H9 (cell line): ENCODE measurements around the gene IER5. TPM values are rescaled to one million over a fixed set of nuclear protein-coding genes. Genes with fewer than 3 reads are reported as not detected.

Experiments
- DNase-seq: peaks from one replicate; pipeline ENCODE4 v3.0.0-alpha.2; 2017
- H2AFZ ChIP-seq: one replicate; pipeline ENCODE4 v1.6.1; 2013; ENCODE audit warnings: mild to moderate bottlenecking, low read length, control low read depth, moderate library complexity
- H2AK5ac ChIP-seq: 2 replicates; pipeline ENCODE4 v1.6.1; 2013; ENCODE audit warnings: low read length, control low read depth, mixed read lengths; ENCODE audit not compliant: insufficient read length
- H2BK120ac ChIP-seq: one replicate; pipeline ENCODE4 v1.6.1; 2013; ENCODE audit warnings: low read depth, mild to moderate bottlenecking, low read length, control low read depth, inconsistent platforms; ENCODE audit not compliant: poor library complexity, severe bottlenecking
- H2BK12ac ChIP-seq: 2 replicates; pipeline ENCODE4 v1.6.1; 2013; ENCODE audit warnings: low read length, control low read depth, mixed read lengths, low read depth; ENCODE audit not compliant: insufficient read length
- H2BK15ac ChIP-seq: 2 replicates; pipeline ENCODE4 v1.6.1; 2013; ENCODE audit warnings: low read depth, low read length, control low read depth
- H2BK20ac ChIP-seq: one replicate; pipeline ENCODE4 v1.6.1; 2013; ENCODE audit warnings: low read depth, mild to moderate bottlenecking, low read length, control low read depth, inconsistent platforms; ENCODE audit not compliant: poor library complexity, severe bottlenecking
- H2BK5ac ChIP-seq: 2 replicates; pipeline ENCODE4 v1.6.1; 2013; ENCODE audit warnings: low read length, control low read depth, mixed read lengths; ENCODE audit not compliant: insufficient read length
- H3K14ac ChIP-seq: 2 replicates; pipeline ENCODE4 v1.6.1; 2013; ENCODE audit warnings: low read length, control low read depth; ENCODE audit not compliant: insufficient read depth
- H3K18ac ChIP-seq: 2 replicates; pipeline ENCODE4 v1.6.1; 2013; ENCODE audit warnings: low read depth, mild to moderate bottlenecking, mixed read lengths, low read length, control low read depth; ENCODE audit not compliant: insufficient read length
- H3K23ac ChIP-seq: 2 replicates; pipeline ENCODE4 v1.6.1; 2013; ENCODE audit warnings: low read length, control low read depth, mixed read lengths, low read depth; ENCODE audit not compliant: insufficient read length
- H3K23me2 ChIP-seq: 2 replicates; pipeline ENCODE4 v1.6.1; 2013; ENCODE audit warnings: low read depth, mild to moderate bottlenecking, mixed read lengths, low read length, control low read depth; ENCODE audit not compliant: insufficient read length, poor library complexity, severe bottlenecking
- H3K27ac ChIP-seq: 2 replicates; pipeline ENCODE4 v1.5.1; 2013; ENCODE audit warnings: low read length, control low read depth, mixed read lengths, low read depth; ENCODE audit not compliant: insufficient read length
- H3K27me3 ChIP-seq: 2 replicates; pipeline ENCODE4 v1.6.1; 2013; ENCODE audit warnings: low read length, control low read depth, inconsistent platforms; ENCODE audit not compliant: insufficient read depth
- H3K4ac ChIP-seq: 2 replicates; pipeline ENCODE4 v1.6.1; 2013; ENCODE audit warnings: low read depth, mild to moderate bottlenecking, control low read depth, inconsistent platforms, low read length, moderate library complexity
- H3K4me1 ChIP-seq: 2 replicates; pipeline ENCODE4 v1.6.1; 2013; ENCODE audit warnings: low read length, control low read depth, inconsistent platforms; ENCODE audit not compliant: insufficient read depth
- H3K4me2 ChIP-seq: 2 replicates; pipeline ENCODE4 v1.6.1; 2013; ENCODE audit warnings: low read length, control low read depth, mixed read lengths; ENCODE audit not compliant: insufficient read length, insufficient read depth
- H3K56ac ChIP-seq: 2 replicates; pipeline ENCODE4 v1.6.1; 2013; ENCODE audit warnings: low read depth, mild to moderate bottlenecking, mixed read lengths, low read length, control low read depth; ENCODE audit not compliant: insufficient read length
- H3K79me1 ChIP-seq: 2 replicates; pipeline ENCODE4 v1.6.1; 2013; ENCODE audit warnings: low read depth, mild to moderate bottlenecking, moderate library complexity, low read length, control low read depth, inconsistent platforms; ENCODE audit not compliant: insufficient read depth, poor library complexity, severe bottlenecking
- H3K79me2 ChIP-seq: 2 replicates; pipeline ENCODE4 v1.6.1; 2013; ENCODE audit warnings: low read length, control low read depth, inconsistent platforms; ENCODE audit not compliant: insufficient read depth
- H3K9ac ChIP-seq: 2 replicates; pipeline ENCODE4 v1.6.1; 2013; ENCODE audit warnings: low read length, control low read depth, mixed read lengths; ENCODE audit not compliant: insufficient read length; ENCODE audit errors: extremely low read depth
- H3K9me3 ChIP-seq: one replicate; pipeline ENCODE4 v1.6.1; 2013; ENCODE audit warnings: low read depth, low read length, inconsistent platforms; ENCODE audit not compliant: control insufficient read depth
- H3T11ph ChIP-seq: one replicate; pipeline ENCODE4 v1.6.1; 2013; ENCODE audit warnings: mild to moderate bottlenecking, low read length, control low read depth, inconsistent platforms
- H4K20me1 ChIP-seq: one replicate; pipeline ENCODE4 v1.6.1; 2013; ENCODE audit not compliant: control insufficient read depth, insufficient read length, insufficient read depth
- H4K5ac ChIP-seq: 2 replicates; pipeline ENCODE4 v1.6.1; 2013; ENCODE audit warnings: low read depth, mild to moderate bottlenecking, mixed read lengths, low read length, control low read depth; ENCODE audit not compliant: insufficient read length
- H4K8ac ChIP-seq: replicated peaks from 2 replicates; pipeline ENCODE4 v1.6.1; 2013; ENCODE audit warnings: low read length, control low read depth, mixed read lengths, low read depth; ENCODE audit not compliant: insufficient read length
- H4K91ac ChIP-seq: 2 replicates; pipeline ENCODE4 v1.6.1; 2013; ENCODE audit warnings: low read depth, mild to moderate bottlenecking, moderate library complexity, mixed read lengths, low read length, control low read depth; ENCODE audit not compliant: insufficient read length
- H3K27ac Mint-ChIP-seq, 3 experiments: 2 replicates in 2 of 3; 3 replicates in 1 of 3; pipeline ENCODE4 v1.8.0; 2020 to 2021; ENCODE audit warnings: mixed read lengths in 3 of 3, mild to moderate bottlenecking in 1 of 3, moderate library complexity in 1 of 3
- H3K27me3 Mint-ChIP-seq: 2 replicates; pipeline ENCODE4 v1.8.0; 2021; ENCODE audit warnings: low read depth, mild to moderate bottlenecking, moderate library complexity, mixed read lengths
- H3K36me3 Mint-ChIP-seq, 3 experiments: 2 replicates in 2 of 3; 3 replicates in 1 of 3; pipeline ENCODE4 v1.8.0; 2020 to 2021; ENCODE audit warnings: low read depth in 3 of 3, mixed read lengths in 3 of 3; ENCODE audit not compliant: insufficient read depth in 1 of 3
- H3K4me1 Mint-ChIP-seq, 2 experiments: 2 replicates each; pipeline ENCODE4 v1.8.0; 2020; ENCODE audit warnings: mixed read lengths in 2 of 2
- H3K4me3 Mint-ChIP-seq, 2 experiments: 2 replicates in 1 of 2; 3 replicates in 1 of 2; pipeline ENCODE4 v1.8.0; 2020 to 2021; ENCODE audit warnings: mild to moderate bottlenecking in 2 of 2, mixed read lengths in 2 of 2, moderate library complexity in 1 of 2
- H3K9me3 Mint-ChIP-seq, 2 experiments: 2 replicates in 1 of 2; 3 replicates in 1 of 2; pipeline ENCODE4 v1.8.0; 2020; ENCODE audit warnings: mild to moderate bottlenecking in 2 of 2, mixed read lengths in 2 of 2, moderate library complexity in 1 of 2
- WGBS: extraction: QIAGEN DNeasy Blood & Tissue Kit; methylation state at CpG from one replicate; pipeline ENCODE4 v1.1.7; 2013; ENCODE audit warnings: missing lambda C conversion rate, low lambda C conversion rate, mixed read lengths; ENCODE audit not compliant: insufficient read length; ENCODE audit errors: extremely low coverage; 5-methylcytosine and 5-hydroxymethylcytosine counted together
- total RNA-seq: library from RNA; stranded (reverse); gene quantifications from 2 replicates; pipeline ENCODE4 v1.2.1, GENCODE V29; 2021
- TF ChIP-seq, protein P1 (sequence below): fragments of 200-600 bp; sonication (generic); conservative IDR thresholded peaks from 3 replicates; pipeline ENCODE4 v1.8.0; 2021; ENCODE audit warnings: antibody characterized with exemption, mild to moderate bottlenecking

The IER5 gene
- total RNA-seq, 1 experiment from 2014 or later = 6.7 TPM

DNA sequence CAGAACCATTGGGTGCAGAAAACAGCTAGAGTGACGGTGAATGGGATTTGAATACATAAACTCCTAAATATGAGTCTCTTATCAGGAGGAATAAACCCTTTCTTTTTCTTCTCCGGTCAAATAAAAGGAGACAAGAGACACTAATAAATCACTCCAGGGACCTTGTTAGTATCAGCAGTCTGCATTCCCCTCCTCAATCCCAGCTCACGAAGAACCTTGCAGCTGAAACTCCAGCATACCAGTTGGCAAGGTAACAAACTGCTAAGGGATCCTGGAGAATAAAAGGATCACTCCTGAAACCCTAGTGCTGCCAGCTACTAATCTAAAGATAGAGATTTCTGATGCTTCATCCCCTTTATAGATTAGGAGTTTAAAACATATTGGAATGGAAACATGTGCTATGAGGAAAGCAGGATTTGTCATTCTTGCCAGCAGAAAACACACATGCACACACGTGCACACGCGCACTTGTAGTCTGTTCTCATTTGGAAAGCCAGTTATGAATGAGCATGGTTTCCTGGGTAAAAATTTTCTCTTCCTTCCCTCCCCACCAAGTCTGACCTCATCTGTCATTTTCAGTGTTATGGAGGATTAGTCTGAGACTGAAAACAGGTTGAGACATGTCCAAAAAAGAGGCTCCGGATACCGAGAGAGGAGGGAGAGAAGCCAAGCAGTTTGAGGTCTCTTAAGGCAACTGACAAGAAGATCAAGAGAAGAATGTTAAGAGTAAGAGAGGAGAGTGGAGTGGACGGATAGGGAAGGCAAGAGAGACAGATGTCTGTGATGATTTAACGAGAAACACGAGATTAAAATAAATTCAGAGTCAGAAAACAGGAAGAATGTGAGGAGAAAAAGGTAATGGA is 10.9 kb downstream of the IER5 start:
- peaks cover 0 to 4% of the 10 kb centered on the region in 2 experiments; a peak in 2 of 5 replicates for H3K9me3 Mint-ChIP-seq
- H3K4me1 Mint-ChIP-seq = peaks cover 91 to 92% of the 10 kb centered on the region in 2 experiments
- Histone ChIP-seq H3K56ac (no peak overlapping the region), H3K27ac (no peak overlapping the region), H2BK20ac (no peak overlapping the region), H3K4me2 (no peak overlapping the region), H3K18ac (no peak overlapping the region), H3K23me2 (peaks cover 5% of the 10 kb centered on the region), H2BK15ac (no peak overlapping the region), H4K20me1 (no peaks in the 10 kb centered on the region), H3K23ac (no peak overlapping the region), H3T11ph (no peak overlapping the region), H3K79me1 (no peaks in the 10 kb centered on the region), H2BK120ac (no peak overlapping the region), H4K91ac (no peak overlapping the region), H2BK12ac (no peak overlapping the region), H3K4ac (no peak overlapping the region), H3K4me1 (peaks cover 19% of the 10 kb centered on the region; the same call in 1 of the 2 replicates), H4K5ac (no peak overlapping the region), H3K9me3 (no peaks in the 10 kb centered on the region), H3K27me3 (peaks cover 12% of the 10 kb centered on the region; the same call in 1 of the 2 replicates), H3K14ac (no peak overlapping the region), H2AFZ (no peak overlapping the region), H3K9ac (no peak overlapping the region), H2AK5ac (no peak overlapping the region), H2BK5ac (no peak overlapping the region), H3K79me2 (no peaks in the 10 kb centered on the region), H4K8ac (no peak overlapping the region)
- no peak for DNase-seq
- H3K36me3 Mint-ChIP-seq = no peaks in the 10 kb centered on the region; a peak in 1 of 7 replicates
- H3K27ac Mint-ChIP-seq = 0 out of 7 replicates have a peak overlapping the region, but pooled peaks of 1 of the 3 experiments have one; percentile 2
- peak overlapping the region in 1 of 2 experiments; percentile 8; a peak in 2 of 5 replicates for H3K4me3 Mint-ChIP-seq
- TF ChIP-seq, protein P1, sequence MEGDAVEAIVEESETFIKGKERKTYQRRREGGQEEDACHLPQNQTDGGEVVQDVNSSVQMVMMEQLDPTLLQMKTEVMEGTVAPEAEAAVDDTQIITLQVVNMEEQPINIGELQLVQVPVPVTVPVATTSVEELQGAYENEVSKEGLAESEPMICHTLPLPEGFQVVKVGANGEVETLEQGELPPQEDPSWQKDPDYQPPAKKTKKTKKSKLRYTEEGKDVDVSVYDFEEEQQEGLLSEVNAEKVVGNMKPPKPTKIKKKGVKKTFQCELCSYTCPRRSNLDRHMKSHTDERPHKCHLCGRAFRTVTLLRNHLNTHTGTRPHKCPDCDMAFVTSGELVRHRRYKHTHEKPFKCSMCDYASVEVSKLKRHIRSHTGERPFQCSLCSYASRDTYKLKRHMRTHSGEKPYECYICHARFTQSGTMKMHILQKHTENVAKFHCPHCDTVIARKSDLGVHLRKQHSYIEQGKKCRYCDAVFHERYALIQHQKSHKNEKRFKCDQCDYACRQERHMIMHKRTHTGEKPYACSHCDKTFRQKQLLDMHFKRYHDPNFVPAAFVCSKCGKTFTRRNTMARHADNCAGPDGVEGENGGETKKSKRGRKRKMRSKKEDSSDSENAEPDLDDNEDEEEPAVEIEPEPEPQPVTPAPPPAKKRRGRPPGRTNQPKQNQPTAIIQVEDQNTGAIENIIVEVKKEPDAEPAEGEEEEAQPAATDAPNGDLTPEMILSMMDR = no peak
- WGBS = no CpG with 5 or more reads among the region's 11 CpGs
- peaks cover 57% of the 10 kb centered on the region for H3K27me3 Mint-ChIP-seq
